GM18526 (cell line): Measurements from ENCODE around the gene PCDH1.

ENCODE experiments used
- POLR2A ChIP-seq: IDR thresholded peaks from 3 replicates; pipeline ENCODE4 v1.6.1; 2011; ENCODE audit not compliant: insufficient read length; ENCODE audit errors: extremely low read depth

Gene PCDH1

DNA sequence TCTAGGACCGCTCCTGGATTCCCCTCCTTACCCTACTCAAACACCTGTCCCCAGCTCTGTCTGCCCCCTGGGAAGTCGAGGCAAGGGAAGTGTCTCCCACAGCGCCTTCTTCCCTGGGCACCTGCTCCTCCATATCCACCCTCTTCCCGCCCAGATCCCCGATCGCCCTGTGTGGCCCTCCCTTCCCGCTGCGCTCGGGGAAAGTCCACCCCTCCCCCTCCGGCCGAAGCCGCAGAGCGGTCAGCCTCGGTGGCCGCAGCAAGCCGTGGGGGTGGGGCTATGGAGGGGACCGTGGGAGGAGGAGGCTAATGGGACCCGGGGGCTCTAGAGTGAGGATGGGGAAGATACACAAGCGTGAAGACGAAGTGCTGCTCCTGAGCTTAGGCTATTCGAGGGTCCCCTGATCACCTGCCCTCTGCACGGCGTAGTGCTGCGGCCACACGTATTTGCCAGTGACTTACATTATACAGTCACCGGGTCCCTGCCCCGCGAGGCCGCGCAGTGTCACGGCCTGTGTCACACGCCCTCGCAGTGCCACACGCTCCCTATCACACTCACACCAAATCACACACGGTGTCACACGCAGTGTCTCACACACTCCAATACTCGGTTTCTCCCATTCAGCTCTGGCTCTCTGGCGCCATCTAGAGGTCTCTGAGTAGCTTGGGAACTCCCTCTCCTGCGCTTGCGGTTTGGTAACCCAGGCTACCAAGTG, 658 bp upstream of the PCDH1 start:
- no peak for TF ChIP-seq POLR2A

- no peak for TF ChIP-seq POLR2A
Observed at GRCh38 chr5:141877356-141878185, 639 bp downstream of the PCDH1 start.

DNA sequence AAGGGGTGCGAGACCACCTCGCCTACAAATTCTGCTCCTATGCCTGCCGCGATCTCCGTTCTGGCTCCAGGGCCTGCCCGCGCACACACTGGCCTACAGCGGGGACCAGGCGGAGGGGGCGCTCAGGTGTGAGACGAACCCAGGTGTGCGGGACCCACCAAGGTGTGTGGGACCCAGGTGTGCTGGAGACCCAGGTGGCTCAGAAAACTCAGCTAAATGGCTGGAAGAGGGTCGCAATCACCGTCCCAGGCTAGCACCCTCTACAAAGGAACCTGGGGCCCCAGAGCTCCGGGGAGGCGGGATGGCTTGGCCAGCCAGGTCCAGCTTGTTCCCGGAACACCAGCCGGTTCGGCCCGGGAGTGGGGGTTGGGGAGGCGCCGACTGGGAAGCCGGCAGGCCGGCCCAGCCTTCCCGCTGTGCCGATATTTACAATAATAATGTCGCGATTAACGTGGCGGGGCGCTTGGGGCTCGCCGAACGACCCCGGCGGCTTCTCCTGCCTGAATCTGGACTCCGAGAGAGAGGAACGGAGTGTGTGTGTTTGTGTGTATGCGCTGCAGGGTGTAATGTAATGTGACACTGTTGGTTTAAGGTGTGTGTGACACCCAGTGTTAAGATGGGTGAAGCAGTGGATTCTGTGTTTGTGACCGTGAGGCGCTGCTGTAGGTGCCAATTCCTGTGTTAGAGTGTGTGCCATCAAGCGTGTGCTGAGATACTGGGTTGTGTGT, 1.4 kb downstream of the PCDH1 start:
- no peak for TF ChIP-seq POLR2A

GRCh38 chr5:141875795-141876627, 2.2 kb downstream of the PCDH1 start:
- TF ChIP-seq POLR2A: no peak

DNA sequence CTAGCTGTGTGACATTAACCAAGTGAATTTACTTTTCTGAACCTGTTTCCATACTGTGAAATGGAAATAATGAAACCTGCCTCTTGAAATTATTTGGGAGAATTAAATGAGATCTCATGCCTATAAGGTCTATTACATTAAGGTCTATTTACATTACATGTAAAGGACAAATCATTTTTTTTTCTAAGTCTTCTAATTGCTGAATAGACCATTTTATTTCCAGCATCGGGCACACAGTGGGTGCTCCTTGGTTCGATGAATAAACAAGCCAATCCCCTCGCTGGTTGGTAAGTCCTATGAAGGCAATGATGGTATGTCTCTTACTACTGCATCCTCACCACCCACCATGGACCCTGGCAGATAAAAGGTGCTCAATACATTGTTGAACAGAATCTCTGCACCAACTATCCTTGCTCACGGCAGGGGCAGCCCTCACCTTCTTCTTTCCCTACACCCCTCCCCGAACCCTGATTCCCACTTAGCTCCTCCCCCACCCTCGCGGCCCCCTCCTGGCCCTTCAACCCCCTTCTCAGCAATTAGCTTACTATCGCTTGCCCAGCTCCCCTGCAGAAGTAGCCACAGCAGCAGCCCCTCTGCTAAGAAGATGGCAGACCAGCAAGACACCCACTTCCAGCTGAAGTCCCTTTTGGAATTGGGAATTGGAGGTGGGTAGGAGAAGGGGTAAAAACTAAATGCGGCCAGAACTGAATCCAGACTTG, 3.0 kb downstream of the PCDH1 start:
- TF ChIP-seq POLR2A: no peak

- no peak for TF ChIP-seq POLR2A
Observed at GRCh38 chr5:141874262-141874964, 3.8 kb downstream of the PCDH1 start.

DNA sequence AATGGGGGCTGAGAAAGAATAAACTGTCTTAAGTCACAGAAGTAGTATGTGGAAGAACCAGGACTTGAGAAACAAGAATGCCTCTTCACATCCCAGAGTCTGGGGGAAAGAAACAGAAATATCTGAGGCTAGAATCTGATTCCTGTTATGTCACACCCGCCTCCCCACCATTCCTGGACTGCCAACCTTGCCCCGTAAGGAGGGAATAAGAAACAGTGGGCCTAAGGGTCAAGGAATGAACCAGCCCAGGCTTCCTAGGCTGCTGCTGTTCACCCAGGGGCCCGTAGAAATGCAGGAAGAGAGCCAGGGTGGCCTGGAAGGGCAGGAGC, 4.3 kb downstream of the PCDH1 start:
- no peak for TF ChIP-seq POLR2A

GRCh38 chr5:141872496-141873356, 5.5 kb downstream of the PCDH1 start:
- no peak for TF ChIP-seq POLR2A

DNA sequence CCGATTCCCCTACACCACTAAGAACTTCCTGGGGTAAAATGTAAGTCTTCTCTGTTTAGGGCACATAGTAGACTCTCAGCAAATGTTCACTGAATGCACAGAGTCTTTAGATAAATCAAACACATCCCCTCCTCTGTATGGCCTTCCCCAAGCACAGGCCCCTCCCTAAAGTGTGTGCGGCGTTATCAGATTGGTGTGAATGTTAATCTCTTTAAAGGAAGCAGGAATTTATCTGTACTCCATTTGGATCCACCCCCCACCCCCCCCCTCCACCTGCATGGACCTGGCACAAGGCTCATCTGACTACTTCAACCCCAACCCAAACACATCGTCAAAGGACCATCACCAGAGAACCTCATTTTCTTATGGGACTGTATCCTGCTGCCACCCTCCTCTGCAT, 6.3 kb downstream of the PCDH1 start:
- TF ChIP-seq POLR2A: no peak

DNA sequence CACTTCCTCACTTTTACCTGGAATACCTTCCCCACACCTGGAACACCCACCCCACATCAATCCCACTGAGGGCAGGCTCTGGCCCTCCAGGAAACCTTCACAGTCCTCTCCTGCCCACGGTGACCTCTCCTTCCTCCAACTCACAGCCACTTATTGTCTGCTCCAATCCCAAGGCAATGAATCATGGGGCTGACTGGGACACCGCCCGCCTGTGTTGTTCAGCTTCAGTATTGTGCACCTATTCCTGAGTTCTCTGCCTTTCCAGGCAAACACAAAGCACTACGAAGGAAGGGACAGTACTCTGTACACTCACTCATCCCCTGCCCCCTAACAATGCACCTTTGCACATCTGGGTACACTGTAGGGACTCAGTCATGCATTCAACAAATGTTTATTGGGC, 7.3 kb downstream of the PCDH1 start:
- TF ChIP-seq POLR2A: no peak

DNA sequence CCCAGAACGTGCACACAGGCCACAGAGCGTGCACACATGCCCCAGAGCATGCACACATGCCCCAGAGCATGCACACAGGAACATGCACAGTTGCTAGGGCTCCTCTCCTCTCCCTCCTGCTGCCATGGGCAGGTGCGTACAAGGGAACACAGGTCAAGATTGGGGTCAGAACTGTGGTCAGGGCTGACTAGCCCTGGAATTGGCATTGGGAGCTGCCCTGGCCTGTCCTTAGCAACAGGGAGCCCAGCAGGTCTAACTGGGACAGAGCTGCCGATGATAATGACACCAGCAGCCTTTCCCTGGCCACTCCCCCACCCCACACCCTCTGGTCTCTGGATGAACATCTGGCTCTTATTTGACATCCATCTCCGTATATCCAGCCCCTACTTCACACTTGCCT, 8.0 kb downstream of the PCDH1 start:
- TF ChIP-seq POLR2A: no peak

DNA sequence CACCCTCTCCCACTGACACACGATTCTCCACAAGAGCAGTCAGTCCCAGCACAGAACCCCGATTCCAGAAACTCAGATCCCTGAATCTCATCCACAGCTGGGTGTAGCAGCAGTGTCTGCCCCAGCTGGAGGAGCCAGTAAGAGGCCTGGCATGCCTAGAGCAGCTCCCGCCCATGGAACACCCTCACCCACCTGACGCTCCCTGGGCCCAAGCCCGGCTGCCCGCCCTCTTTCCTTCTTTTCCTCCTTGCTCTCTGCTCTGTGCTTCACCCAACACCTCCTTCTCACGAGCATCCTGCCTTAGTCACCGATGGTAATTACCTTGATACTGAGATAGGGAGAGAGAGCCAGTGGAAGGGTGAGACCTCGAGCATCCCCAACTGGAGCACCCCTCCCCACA, 8.7 kb downstream of the PCDH1 start:
- TF ChIP-seq POLR2A: no peak

DNA sequence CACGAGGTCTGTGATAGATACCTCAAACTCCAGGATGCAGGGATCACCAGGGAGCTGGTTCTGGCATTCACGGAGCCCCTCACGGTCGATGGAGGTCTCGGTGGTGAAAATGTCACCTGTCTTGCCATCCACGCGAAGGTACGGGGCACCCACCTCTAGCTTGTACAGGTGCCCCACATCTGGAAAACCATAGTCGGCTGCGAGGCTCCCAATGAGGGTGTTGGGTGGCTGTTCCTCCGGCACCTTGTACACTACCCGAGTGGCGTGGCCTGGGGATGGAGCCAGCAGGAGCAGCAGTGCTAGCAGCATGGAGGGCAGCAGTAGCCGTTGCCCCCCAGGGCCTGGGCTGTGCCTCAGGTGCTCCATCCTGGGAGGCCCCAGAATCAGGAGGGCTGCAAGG, 9.2 kb downstream of the PCDH1 start:
- no peak for TF ChIP-seq POLR2A
